Measurements from ENCODE around the gene SELENOI.
A peak's percentile ranks its signal among the peaks of the same experiment; 100 is the strongest.
"Not testable (repeated sequence)": the region's sequence is repeated elsewhere in the genome, so short reads cannot be mapped to it uniquely, and the experiment has no call there.

The SELENOI gene, protein sequence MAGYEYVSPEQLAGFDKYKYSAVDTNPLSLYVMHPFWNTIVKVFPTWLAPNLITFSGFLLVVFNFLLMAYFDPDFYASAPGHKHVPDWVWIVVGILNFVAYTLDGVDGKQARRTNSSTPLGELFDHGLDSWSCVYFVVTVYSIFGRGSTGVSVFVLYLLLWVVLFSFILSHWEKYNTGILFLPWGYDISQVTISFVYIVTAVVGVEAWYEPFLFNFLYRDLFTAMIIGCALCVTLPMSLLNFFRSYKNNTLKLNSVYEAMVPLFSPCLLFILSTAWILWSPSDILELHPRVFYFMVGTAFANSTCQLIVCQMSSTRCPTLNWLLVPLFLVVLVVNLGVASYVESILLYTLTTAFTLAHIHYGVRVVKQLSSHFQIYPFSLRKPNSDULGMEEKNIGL

DNA sequence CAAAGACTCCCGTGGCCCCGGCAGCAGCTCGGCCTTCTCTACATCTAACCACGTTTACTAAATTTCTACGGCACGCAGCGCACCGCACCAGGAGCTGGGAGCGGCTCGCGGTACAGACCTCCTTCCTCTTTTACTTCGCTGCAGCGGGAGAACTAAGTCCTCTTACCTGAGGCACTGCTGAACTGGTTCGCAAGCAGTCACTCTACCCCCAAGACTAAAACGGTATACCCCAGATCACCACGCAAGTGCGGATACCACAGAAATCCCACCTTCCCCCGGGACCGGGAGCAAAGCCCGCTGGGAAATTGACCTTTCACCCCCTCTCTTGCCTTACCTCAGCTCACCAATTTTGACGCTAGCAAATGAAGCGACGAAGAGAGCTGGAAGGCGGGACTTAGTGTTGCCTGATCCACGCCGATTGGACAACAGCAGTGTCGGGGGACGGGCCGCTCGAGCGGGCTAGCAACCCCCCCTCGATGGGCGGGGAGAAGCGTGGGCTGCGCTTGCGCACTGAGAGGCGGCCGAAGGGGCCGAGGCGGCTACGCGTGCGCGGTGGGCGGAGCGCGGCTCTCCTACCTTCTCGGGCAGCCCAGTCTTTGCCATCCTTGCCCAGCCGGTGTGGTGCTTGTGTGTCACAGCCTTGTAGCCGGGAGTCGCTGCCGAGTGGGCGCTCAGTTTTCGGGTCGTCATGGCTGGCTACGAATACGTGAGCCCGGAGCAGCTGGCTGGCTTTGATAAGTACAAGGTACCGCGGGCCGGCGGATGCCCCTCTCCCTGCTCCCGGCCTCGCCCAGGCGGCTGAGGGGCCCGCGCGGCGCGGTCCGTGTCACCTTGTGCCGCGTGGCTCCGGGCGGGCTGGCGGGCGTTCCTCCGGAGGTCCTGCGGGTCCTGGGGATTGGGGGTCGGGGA lies at the start of gene SELENOI:
Gene SELENOI (plus strand): TSS at position 599 of the 909 bp plus-strand sequence. CDS start 90 bp downstream, at position 689.
- peak; percentile 98 to 100 for DNase-seq

DNA sequence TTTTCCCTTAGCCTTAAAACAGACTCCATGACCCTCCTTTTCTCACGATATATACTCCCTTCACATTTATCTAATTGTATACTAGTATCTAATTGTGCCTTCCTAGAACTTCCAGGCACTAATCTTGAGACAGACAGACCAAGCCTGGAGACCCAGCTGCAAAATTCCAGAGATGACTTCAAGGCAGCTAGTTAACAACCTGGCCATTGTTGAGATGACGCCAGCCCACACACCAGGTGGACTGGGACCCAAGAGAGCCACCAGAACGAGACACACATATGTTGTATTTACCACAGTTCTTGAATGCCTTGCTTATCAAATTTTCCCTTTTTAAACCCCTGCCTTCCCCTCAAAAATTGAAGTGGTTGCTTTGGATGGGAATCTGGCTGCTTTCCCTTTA lies 48.9 kb upstream of the SELENOI start:
- DNase-seq, result no peak

DNA sequence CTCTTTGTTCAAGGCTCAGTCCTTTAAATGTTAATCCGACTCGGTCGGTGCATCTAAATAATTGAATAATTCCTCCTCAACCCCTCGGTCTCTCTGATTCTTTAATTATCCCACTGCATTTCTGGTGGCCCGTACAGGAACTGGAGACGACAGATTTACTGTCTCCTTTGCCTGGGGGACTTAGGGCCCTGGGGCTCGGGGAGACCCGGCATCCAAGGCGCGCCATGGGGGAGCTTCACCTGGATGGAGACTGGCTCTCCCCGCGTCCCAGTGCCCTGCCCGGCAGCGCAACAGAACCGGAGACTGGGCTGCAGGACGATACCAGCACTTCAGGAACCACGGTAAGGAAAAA lies 47.7 kb upstream of the SELENOI start:
- DNase-seq, result no peak

DNA sequence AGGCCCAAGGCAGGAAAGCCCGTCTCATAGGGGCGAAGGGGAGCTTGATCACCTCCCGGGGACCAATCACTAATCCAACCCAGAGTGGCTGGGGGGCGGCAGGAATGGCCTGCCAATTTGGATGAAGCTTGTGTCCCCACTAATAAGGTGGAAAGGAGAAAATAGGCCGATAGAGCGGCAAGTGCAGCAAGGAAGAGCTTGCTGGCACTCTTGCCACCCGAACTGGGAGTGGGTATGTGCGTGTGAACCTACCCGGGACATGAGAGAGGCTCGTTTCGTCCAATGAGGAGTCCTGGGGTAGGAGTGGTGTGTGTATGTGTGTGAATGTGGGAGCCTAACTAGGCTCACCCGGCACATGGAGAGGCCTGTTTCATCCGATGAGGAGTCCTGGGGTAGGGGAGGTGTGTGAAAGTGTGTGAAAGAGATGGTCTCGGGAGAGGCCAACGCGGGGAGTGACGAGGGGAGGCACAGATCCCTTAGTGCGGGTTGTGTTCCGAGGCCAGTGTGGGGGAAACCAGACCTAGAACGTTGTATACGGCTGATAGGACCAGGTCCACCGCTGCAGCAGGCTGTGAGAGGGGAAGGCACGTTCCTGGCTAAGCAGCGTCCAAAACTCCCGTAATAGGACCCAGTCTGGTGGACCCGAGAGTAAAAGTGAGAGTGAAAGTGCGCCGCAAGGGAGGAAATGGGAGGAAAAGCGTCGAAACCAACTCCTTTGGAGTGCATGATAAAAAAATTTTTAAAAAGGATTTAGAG lies 47.1 kb upstream of the SELENOI start:
- no peak for DNase-seq

DNA sequence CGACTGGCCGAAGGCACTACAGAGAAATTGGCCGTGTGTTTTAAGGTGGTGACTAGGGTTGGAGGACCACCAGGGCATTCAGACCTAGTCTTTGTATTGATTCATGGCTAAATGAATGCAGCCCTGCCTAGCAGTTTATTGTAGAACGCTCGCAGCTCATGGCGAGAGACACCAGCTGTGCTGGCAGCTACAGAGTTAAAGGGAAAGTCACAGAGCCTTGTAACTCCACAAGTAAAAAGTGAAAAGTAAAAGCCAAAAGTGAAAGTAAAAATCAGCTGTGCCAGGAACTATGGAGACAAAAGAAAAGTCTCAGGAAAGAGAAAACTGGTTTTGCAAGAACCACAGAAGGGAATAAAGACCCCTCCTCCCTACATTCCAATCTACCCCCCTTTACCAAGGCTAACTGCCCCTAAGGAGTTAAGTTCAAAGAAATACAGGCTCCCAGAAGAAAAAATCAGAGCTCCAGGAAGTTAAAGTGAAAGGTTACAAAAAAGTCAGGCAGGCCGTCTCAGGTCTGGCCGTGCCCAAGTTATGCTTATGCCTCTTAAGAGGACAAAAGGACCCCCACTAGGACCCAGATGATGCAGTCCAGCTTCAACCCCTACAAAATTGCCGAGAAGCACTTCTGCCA lies 46.4 kb upstream of the SELENOI start:
- DNase-seq, result no peak

DNA sequence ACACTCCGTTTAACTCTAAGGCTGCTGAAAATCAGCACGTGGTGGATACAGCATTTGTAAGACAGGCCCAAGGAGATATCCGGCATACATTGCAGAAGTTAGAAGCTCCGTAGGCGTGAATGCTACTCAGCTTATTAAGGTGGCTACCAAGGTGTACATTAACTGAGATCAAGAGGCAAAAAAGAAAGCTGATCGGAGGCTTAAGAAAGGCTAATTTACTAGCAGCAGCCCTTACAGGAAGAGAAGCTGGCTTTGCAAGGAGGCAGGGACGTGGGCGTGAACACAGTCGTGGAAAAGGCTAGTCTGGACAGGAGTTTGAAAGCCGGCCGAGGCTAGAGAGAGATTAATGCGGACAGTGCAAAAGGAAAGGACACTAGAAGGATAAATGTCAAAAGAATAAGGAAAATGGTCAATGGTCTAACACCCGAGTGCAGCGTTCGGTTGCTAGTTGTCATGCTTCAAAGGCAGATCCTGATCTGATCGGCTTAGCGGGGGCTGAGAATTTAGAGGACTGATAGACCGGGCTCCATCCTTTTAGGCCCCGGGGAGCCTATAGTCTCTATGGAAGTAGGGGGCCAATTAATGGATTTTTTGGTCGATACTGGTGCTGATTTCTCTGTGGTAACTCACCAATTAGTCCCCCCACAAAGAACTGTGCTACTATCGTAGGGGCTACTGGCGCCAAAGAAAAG lies 45.6 kb upstream of the SELENOI start:
- DNase-seq, result no peak

DNA sequence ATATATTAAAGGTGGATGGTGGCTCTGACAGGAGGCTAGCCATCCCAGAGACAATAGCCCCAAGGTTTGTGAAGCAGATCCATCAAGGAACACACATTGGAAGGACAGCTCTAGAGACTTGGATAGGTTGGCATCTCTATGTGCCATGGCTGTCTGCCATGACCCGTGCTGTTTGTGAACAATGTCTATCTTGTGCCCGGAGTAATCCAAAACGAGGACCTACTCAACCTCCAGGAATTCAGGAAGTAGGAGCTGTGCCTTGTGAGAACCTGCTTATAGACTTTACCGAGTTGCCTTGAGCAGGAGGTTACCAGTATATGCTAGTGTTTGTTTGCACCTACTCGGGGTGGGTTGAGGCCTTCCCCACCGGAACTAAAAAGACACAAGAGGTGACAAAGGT lies 43.1 kb upstream of the SELENOI start:
- no peak for DNase-seq

DNA sequence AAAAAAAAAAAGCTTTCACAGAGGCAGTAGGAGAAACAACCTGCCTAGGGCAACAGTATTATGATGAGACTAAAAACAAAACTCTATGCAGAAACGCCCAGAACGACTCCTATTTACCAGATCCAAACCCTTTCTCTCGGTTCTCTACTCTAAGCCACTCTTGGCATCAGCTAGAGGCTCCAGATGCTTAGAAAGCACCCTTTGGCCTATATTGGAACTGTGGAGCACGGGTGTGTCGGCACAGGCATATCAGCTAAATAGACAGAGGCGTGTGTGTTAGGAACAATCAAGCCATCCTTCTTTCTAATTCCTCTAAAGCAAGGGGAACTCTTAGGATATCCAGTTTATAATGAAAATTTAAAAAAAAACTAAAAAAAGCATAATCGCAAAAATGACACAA lies 40.8 kb upstream of the SELENOI start:
- DNase-seq, result not testable (repeated sequence)

DNA sequence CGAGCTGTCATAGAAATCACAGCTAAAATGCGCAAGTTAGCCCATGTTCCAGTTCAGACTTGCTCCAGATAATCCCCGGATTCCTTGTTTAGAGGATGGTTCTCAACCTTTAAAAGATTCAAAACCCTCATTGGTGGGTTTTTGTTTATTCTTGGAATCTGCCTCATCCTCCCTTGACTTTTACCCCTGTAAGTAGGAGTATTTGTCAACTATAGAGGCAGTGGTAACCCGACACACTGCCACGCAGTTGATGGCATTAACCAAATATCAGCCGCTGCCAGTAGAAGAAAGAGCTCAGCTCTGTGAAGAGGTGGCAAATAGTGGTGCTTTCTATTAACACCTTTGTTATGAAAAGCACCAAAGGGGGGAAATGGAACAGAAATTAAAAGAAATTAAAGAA lies 40.4 kb upstream of the SELENOI start:
- DNase-seq, result no peak

DNA sequence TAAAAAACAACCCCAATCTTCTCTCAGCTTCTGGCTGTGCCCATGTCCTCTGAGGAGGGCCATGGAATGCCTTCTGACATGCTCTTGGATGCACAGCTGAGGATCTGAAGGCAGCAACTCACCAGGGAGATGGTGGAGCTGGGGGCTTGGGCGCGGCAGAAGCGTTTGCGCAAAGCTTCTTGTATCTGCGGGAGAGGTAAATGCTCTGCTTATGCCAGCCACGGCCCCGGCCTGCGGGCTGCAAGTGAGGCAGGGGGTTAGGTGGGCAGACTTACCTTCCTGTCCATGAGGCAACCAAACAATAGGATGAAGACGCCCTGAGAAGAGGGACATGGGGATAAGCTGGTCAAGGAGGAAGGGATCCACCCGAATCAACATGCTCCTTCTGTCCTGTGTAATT lies 36.0 kb upstream of the SELENOI start:
- DNase-seq, result no peak

DNA sequence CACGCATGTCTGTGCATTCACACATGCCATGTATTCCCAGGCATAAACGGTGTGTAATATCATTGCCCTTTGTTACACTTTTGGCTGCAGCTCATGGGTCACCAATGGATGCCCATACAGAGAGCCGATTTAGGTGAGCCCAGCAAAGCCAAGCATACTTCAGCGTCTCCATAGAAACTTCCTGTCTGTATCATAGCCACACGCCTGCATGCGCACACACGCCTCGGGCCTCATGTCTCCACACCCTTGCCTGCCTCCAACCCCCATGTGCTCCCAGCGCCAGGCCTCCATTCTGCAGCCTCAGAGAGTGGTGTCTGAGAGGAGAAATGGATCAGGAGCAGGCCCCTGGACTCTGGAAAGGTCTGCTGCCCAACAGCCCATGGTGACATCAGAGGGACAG lies 33.5 kb upstream of the SELENOI start:
- no peak for DNase-seq

DNA sequence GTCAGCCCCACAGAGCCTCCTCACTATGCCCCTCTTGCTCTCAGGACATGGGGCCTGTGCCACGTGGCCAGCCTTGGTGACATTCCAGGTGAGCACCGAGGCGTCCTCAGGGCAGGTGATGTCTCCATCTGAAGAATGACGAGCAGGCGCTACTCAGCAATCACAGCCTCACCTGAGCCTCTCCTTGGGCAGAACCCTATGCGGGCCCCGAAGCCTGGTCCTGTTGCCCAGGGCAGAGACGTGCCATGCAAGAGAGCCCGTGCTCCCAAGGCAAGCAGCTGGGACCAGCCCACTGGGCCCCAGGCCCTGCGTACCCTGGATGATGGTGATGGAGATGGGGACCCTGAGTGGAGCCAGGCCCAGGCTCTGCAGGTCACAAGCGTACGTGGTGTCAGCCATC lies 32.5 kb upstream of the SELENOI start:
- DNase-seq, result no peak

DNA sequence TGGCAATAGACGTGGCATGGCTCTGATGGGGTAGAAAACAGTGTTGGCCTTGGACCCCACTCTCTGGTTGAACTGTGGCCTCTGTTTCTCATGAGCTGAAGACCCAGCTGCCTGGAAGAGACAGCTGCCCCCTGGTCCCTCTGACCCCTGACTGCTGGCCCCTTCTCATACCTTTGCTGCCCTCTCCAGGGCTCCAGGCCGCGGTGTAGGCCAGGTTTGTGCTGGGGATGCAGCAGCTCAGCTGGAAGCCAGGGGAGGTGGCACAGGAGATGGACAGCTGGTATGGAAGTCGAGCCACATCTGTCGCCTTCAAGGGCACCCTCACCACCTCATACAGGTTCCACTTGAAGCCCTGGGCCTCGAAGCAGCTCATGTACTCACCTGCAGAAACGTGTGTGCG lies 31.7 kb upstream of the SELENOI start:
- DNase-seq, result no peak

DNA sequence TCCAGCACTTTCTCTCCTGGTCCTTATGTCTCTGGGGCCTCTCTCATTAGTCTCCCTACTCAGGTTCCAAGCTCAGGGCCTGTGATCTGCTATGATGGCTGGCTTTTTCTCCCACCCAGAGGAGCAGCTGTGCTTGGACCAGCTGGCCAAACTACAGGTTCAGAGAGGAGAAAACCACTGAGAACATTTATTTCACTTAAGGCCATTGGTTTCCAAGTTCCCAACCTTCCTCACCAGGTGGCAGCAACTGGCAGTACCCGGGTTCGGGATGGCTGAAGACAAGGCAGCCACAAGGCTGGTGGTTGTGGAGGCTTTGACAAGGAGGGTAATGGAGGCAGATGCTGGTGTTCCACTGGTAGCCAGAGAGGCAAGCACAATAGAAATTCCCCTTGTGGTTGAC lies 29.9 kb upstream of the SELENOI start:
- no peak for DNase-seq

DNA sequence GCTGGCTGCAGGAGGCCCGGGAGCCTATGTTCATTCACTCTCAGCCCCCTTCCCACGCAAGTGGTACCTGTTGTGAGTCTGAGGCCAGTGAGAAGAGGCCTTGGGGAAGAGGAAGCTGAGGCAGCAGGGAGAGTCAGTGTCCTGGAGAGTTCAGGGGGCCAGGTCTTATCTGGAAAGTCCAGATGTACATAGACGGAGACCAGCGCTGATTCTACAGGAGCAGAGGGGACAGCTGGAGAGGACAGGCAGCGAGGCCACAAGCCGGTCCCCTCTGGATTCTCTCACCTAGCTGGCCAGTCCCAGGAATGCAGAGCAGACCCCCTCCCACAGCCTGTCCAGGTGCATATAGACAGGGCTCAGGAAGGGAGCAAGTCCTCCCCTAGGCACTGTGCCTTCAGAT lies 29.1 kb upstream of the SELENOI start:
- no peak for DNase-seq

DNA sequence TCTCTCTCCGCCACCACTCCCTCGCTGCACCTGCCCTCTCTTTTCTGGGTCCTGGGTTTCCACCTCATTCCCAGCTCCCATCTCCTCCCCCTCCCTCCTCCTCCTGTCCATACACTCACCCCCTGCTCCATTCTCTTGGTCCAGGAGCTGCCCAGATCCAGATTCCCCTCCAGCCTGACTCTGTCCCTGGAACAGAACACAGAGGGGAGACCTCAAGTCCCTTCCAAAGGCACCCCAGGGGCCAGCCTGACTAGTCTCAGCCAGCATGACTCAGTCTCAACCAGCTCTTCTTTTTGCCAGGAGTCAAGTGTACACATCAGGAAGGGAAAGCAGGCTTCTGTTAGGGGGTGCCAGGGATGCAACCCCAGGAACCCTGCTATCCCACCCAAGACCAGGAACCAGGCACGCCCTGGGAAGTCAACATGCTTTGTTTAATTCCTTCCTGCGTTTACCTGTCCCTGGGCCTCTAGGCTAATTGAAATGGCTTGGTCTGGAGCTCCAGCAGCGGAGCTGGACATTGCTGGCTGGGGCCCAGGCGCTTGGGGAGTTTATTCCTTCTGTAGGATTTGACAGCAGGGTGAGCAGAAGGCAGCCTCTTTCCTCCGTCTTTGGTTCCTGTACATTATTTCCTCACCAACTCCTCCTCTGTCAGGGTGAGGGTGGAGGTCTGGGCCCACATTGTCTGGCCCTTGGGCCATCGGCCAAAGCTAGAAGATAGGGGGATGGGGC lies 28.4 kb upstream of the SELENOI start:
- peak; percentile 35 to 88 for DNase-seq

DNA sequence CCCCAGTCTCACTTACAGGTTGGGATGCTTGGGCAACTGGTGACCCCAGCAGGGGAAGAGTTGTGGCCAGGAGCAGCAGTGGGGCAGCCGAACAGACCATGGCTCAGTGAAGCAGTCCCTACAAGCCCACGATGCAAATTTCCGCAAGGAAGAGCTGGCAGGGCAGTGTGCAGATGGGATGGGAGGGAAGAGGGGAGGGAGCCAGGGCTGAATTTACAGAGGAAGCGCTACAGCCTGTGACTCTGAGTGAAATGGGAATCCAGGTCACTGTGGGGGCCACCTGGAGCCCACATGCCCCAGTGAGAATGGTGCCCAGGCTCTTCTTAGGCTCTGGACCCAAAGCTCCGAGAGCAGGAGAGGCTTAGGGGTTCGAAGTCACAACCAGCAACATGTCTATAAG lies 27.0 kb upstream of the SELENOI start:
- peak; percentile 74 to 77 for DNase-seq

DNA sequence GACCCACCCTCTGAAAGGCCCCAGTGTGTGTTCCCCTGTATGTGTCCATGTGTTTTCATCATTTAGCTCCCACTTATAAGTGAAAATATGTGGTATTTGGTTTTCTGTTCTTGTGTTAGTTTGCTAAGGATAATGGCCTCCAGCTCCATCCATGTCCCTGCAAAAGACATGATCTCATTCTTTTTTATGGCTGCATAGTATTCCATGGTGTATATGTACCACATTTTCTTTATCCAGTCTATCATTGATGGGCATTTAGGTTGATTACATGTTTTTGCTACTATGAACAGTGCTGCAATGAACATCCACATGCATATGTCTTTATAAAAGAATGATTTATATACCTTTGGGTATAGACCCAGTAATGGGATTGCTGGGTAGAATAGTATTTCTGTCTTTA lies 21.5 kb upstream of the SELENOI start:
- DNase-seq, result not testable (repeated sequence)

DNA sequence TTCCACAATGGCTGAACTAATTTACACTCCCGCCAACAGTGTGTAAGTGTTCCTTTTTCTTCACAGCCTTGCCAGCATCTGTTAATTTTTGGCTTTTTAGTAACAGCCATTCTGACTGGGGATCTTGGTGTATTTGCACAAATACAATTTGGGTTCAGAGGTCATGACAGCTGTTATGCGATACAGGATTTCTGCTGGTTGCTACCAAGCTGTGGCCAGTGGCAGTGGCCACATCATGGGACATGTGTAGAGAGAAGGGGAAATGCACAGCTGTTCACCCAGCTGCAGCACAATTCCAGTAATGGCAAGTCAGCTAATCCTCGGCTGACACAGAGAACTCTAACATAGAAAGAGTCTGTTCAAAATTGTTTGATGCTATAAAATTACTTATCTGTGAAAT lies 21.0 kb upstream of the SELENOI start:
- DNase-seq, result no peak

DNA sequence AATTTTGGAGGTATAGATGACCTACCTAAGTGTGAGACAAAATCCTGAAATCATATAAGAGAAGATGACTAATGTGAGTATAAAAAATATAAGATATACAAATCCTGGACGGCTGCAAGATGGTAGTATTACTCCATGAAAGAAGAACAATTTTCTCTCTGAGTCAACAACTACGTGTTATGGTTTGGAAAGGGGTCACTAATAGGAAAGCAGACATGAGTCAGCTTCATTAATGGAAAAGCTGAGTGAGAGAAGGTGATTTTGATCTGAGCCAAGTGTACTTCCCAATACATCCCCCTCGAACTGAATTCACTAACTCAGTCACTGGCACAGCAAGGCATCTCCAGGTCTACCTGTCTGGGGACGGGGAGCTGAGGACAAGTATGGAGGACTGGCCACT lies 20.1 kb upstream of the SELENOI start:
- no peak for DNase-seq

DNA sequence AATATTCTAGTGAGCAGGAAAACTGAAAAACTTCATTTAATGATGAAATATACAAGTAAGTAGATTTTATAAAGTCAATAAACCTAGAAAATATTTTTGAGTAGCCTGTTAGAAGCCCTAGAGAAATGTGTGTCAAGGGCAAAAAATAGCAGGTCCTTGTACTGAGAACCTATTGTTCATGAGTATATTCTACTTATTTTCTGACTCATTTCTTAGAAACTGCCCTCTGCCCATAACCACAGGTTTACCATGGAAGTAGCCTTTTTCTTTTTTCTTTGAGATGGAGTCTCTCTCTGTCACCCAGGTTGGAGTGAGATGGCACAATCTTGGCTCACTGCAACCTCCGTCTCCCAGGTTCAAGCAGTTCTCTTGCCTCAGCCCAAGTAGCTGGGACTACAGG lies 19.4 kb upstream of the SELENOI start:
- no peak for DNase-seq
